Mesendoderm (in vitro differentiated cells): Measurements from ENCODE around the gene DDX11. TPM values are rescaled to one million over a fixed set of nuclear protein-coding genes. Genes with fewer than 3 reads are reported as not detected.
"Not testable (repeated sequence)": the region's sequence is repeated elsewhere in the genome, so short reads cannot be mapped to it uniquely, and the experiment has no call there.

Source experiments
- DNase-seq: peaks from one replicate; pipeline ENCODE4 v3.0.0; 2013
- H2AK5ac ChIP-seq: 2 replicates; pipeline ENCODE4 v1.6.1; 2013; ENCODE audit warnings: low read length, inconsistent platforms
- H2BK120ac ChIP-seq: 2 replicates; pipeline ENCODE4 v1.6.1; 2013; ENCODE audit warnings: low read depth, mild to moderate bottlenecking, low read length, moderate library complexity, mixed read lengths
- H2BK15ac ChIP-seq: replicated peaks from 2 replicates; pipeline ENCODE4 v1.6.1; 2013; ENCODE audit warnings: low read depth, mild to moderate bottlenecking, moderate library complexity
- H2BK5ac ChIP-seq: 2 replicates; pipeline ENCODE4 v1.6.1; 2013; ENCODE audit warnings: low read length, inconsistent platforms
- H3K18ac ChIP-seq: 2 replicates; pipeline ENCODE4 v1.6.1; 2013; ENCODE audit warnings: mild to moderate bottlenecking, low read length, mixed read lengths
- H3K23ac ChIP-seq: one replicate; pipeline ENCODE4 v1.6.1; 2013; ENCODE audit warnings: low read length
- H3K27ac ChIP-seq: 2 replicates; pipeline ENCODE4 v1.5.1; 2013; ENCODE audit warnings: low read depth, mild to moderate bottlenecking, inconsistent platforms, low read length, moderate library complexity
- H3K27me3 ChIP-seq: 2 replicates; pipeline ENCODE4 v1.6.1; 2013; ENCODE audit warnings: low read length, control low read depth, mild to moderate bottlenecking, inconsistent platforms; ENCODE audit not compliant: insufficient read depth, poor library complexity
- H3K36me3 ChIP-seq: 2 replicates; pipeline ENCODE4 v1.6.1; 2013; ENCODE audit warnings: low read length, inconsistent platforms; ENCODE audit not compliant: control insufficient read depth, insufficient read depth
- H3K4ac ChIP-seq: one replicate; pipeline ENCODE4 v1.6.1; 2013; ENCODE audit warnings: low read depth, mild to moderate bottlenecking, low read length, moderate library complexity
- H3K4me1 ChIP-seq: 2 replicates; pipeline ENCODE4 v1.6.1; 2013; ENCODE audit warnings: low read depth, low read length, inconsistent platforms; ENCODE audit not compliant: control insufficient read depth
- H3K4me2 ChIP-seq: 2 replicates; pipeline ENCODE4 v1.6.1; 2013; ENCODE audit warnings: low read length
- H3K4me3 ChIP-seq: 2 replicates; pipeline ENCODE4 v1.5.1; 2013; ENCODE audit warnings: mild to moderate bottlenecking, low read length
- H3K56ac ChIP-seq: one replicate; pipeline ENCODE4 v1.6.1; 2013; ENCODE audit warnings: low read length
- H3K79me1 ChIP-seq: 2 replicates; pipeline ENCODE4 v1.6.1; 2013; ENCODE audit warnings: low read length, inconsistent platforms
- H3K79me2 ChIP-seq: 2 replicates; pipeline ENCODE4 v1.6.1; 2013; ENCODE audit warnings: mild to moderate bottlenecking, low read length; ENCODE audit not compliant: control insufficient read depth, insufficient read depth
- H3K9ac ChIP-seq: 2 replicates; pipeline ENCODE4 v1.6.1; 2013; ENCODE audit warnings: low read length, inconsistent platforms
- H4K5ac ChIP-seq: one replicate; pipeline ENCODE4 v1.6.1; 2013; ENCODE audit warnings: low read length
- H4K8ac ChIP-seq: one replicate; pipeline ENCODE4 v1.6.1; 2013; ENCODE audit warnings: low read depth, mild to moderate bottlenecking, control low read depth, low read length, moderate library complexity
- WGBS: extraction: QIAGEN DNeasy Blood & Tissue Kit; methylation state at CpG from one replicate; pipeline ENCODE4 v1.1.7; 2013; ENCODE audit warnings: low lambda C conversion rate, missing lambda C conversion rate; ENCODE audit not compliant: insufficient coverage; ENCODE audit errors: extremely low coverage; 5-methylcytosine and 5-hydroxymethylcytosine counted together
- polyA plus RNA-seq, 2 experiments: library from polyadenylated mRNA; stranded (reverse); fragments of 200-250 nt; gene quantifications; one replicate each; pipeline ENCODE4 v1.2.3, GENCODE V29; 2013

Gene DDX11
- polyA plus RNA-seq (2013, experiment 1 of 2), result 34.5 TPM
- 34.8 TPM for polyA plus RNA-seq (2013, experiment 2 of 2)

DNA sequence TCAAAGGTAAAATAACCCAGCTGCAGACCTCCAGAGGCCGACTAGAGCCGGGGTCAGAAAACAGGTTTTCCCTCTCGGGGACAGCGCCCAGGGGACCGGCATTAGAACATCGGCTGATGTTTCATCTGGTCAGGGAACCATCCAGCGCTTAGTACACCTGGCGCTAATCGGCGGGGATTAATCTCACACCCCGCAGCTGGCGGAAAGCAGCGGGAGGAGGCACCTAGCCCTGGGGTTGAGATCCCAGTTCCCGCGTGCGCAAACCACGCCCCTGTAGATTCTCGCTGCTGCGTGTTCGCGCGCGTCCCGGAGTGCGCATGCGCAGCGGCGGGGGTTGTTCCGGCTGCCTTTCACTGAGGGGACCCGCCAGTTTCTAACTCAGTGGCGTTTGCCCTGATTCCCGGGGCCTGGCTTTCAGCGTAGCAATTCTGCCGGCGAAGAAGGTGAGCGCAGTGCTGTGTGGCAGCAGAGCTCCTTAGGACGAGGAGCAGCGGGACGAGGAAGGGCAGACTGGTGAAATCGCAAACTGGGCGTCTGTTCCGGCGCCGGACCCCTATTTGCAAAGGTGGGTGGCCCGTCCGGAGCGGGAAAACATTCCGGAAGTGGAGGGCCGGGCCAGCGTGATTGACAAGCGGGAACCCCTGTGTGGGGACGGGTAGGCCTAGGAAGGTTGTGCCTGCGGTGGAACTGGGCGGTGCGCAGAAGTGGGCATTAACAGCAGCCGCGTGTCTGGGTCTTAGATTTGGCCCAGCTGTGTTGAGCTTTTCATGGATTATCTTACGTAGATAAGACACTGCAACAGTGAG, at the start of gene DDX11:
Gene DDX11, plus strand, starts transcription at position 334 of the 806 bp plus-strand sequence. CDS start 4,534 bp downstream, outside the sequence.
- H3K9ac ChIP-seq, result peak within 1 kb of the TSS; percentile 95
- H3K18ac ChIP-seq, result peak within 1 kb of the TSS; percentile 77
- peaks cover 15% of the 10 kb centered on the region for H3K79me2 ChIP-seq
- H3K4me1 ChIP-seq, H3K23ac ChIP-seq, H3K79me1 ChIP-seq, H3K27me3 ChIP-seq, H4K8ac ChIP-seq, H2BK120ac ChIP-seq, H3K36me3 ChIP-seq, H2AK5ac ChIP-seq, H2BK15ac ChIP-seq, H4K5ac ChIP-seq: not testable (repeated sequence)
- no CpG with 5 or more reads among the region's 58 CpGs for WGBS
- H3K56ac ChIP-seq, result peak within 1 kb of the TSS; percentile 96
- peak; percentile 97 for DNase-seq
- H3K4ac ChIP-seq, result peak within 1 kb of the TSS; percentile 6
- peak within 1 kb of the TSS; percentile 88 for H3K4me3 ChIP-seq
- H3K4me2 ChIP-seq, result peak within 1 kb of the TSS; percentile 94
- H3K27ac ChIP-seq, result peak within 1 kb of the TSS; percentile 69
- peak within 1 kb of the TSS; percentile 80 for H2BK5ac ChIP-seq

DNA sequence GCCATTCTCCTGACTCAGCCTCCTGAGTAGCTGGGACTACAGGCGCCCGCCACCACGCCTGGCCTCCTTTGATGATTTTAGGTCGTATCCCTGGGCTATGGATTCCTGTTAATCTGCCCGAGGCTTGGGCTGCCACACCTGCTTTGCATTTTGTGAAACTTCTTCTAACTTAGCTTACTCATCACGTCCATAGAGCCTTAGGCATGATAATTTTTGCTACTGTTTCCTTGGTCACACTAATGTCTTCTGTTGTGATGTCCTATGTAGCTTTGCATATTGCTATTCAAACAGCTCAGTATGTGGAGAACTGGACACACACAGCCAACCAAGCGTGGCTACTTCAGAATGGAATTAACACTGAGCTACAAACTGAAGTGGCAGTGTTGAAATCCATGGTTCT, 47.5 kb upstream of the DDX11 start:
- Histone ChIP-seq H2BK15ac (no peak overlapping the region), H4K5ac (no peak overlapping the region), H3K27ac (peak overlapping the region; percentile 40), H2BK120ac (no peak overlapping the region), H4K8ac (no peak overlapping the region), H3K4ac (no peak overlapping the region), H2BK5ac (peak overlapping the region; percentile 87), H3K4me1 (peaks cover 3% of the 10 kb centered on the region), H3K56ac (peak overlapping the region; percentile 63), H2AK5ac (peak overlapping the region; percentile 94), H3K79me1 (no peaks in the 10 kb centered on the region), H3K36me3 (no peaks in the 10 kb centered on the region), H3K4me3 (no peak overlapping the region), H3K79me2 (no peaks in the 10 kb centered on the region), H3K18ac (no peak overlapping the region), H3K4me2 (no peak overlapping the region), H3K9ac (no peak overlapping the region), H3K27me3 (no peaks in the 10 kb centered on the region), H3K23ac (no peak overlapping the region)
- DNase-seq, result no peak
- no CpG with 5 or more reads among the region's 7 CpGs for WGBS

DNA sequence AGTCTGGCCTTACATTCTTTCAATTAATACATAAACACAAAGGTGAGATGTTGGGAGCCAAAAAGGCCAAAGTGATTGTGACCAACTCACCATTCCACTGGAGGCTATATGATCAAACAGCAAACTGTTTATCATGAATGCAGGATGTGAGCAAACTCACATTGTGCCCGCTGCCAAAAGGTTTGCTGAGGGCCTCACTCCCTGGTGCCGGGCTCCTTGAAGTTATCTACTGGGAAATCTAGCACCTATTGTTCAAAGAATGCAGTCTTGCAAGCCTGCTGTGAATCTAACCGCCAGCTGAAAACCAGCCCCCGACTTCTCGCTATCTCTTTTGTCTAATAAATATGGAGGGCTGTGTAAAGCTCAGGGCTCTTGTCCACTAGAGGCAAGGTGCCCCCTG, 46.7 kb upstream of the DDX11 start:
- H3K4ac ChIP-seq, H3K18ac ChIP-seq, H2BK120ac ChIP-seq, H3K9ac ChIP-seq, H2AK5ac ChIP-seq, H3K23ac ChIP-seq, H3K27me3 ChIP-seq, H3K79me1 ChIP-seq, H2BK5ac ChIP-seq, H3K36me3 ChIP-seq, H2BK15ac ChIP-seq, H3K56ac ChIP-seq, H3K4me1 ChIP-seq, H3K4me2 ChIP-seq, H3K27ac ChIP-seq, H3K4me3 ChIP-seq, H4K5ac ChIP-seq, H3K79me2 ChIP-seq, H4K8ac ChIP-seq: not testable (repeated sequence)
- DNase-seq, result peak; percentile 89
- WGBS, result no CpG with 5 or more reads among the region's 5 CpGs

DNA sequence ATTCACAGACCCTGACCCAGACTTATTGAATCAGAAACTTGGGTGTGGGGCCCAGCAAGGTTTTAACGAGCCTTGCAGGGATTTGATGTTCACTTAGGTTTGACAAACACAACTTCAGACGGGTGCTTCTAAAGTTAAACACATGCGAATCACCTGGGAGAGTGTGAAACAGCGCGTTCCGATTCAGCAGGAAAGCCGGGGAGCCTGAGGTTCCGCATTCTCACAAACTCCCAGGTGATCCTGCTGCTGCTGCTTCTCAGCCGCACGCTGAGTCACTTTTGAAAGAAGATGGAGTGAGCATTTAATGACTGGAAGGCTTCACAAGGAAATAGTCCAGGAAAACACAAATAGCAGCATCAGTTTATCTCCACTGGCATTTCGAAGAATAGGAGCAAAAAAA, 44.2 kb upstream of the DDX11 start:
- H3K4me1 ChIP-seq, result peaks cover 3% of the 10 kb centered on the region
- no peak overlapping the region for H3K4me2 ChIP-seq
- H2AK5ac ChIP-seq, result no peak overlapping the region
- no peak overlapping the region for H3K23ac ChIP-seq
- no peak overlapping the region for H3K9ac ChIP-seq
- H3K36me3 ChIP-seq, result no peaks in the 10 kb centered on the region
- H3K79me2 ChIP-seq, result no peaks in the 10 kb centered on the region
- H3K4me3 ChIP-seq, result no peak overlapping the region
- H2BK120ac ChIP-seq, result no peak overlapping the region
- no peaks in the 10 kb centered on the region for H3K27me3 ChIP-seq
- WGBS, result no CpG with 5 or more reads among the region's 11 CpGs
- H4K8ac ChIP-seq, result no peak overlapping the region
- no peak overlapping the region for H2BK15ac ChIP-seq
- no peak overlapping the region for H3K27ac ChIP-seq
- H3K79me1 ChIP-seq, result no peaks in the 10 kb centered on the region
- H4K5ac ChIP-seq, result no peak overlapping the region
- H3K4ac ChIP-seq, result no peak overlapping the region
- no peak overlapping the region for H3K18ac ChIP-seq
- peak overlapping the region; percentile 31 for H3K56ac ChIP-seq
- no peak overlapping the region for H2BK5ac ChIP-seq
- DNase-seq, result no peak

DNA sequence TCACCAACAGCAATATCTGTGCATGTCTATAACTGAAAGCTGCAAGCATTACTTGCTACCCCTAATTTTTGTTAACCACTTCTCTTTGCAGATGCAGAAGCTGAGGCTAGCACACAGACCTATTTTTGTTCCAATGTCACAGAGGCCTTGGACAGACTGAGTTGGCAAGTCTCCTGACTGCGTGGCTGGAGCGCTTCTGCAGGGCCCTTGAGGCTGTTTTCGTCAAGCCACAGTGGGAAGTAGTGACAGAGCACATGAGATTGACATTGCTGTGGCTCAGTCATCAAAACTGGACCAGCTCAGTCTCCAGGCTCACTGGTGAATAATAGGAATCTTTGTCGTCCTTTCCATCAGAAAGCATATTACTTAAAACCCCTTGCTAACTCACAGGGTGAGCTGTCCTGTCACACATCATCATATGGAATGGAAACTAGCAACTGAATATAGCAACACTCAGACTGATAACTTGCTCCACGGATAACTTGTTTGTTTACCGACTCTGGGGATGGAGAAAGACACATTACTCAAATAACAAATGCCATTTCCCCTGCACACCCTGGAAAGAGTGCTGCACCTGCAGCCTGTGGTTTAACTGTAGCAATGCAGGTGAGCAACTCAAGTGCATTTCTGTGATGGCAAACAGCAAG, 43.6 kb upstream of the DDX11 start:
- Histone ChIP-seq H2BK120ac (no peak overlapping the region), H2BK15ac (no peak overlapping the region), H3K79me2 (no peaks in the 10 kb centered on the region), H3K27me3 (no peaks in the 10 kb centered on the region), H3K4me3 (no peak overlapping the region), H3K56ac (no peak overlapping the region), H3K9ac (no peak overlapping the region), H2BK5ac (no peak overlapping the region), H3K4me1 (peaks cover 3% of the 10 kb centered on the region), H2AK5ac (no peak overlapping the region), H4K5ac (no peak overlapping the region), H3K79me1 (no peaks in the 10 kb centered on the region), H3K4me2 (no peak overlapping the region), H3K27ac (no peak overlapping the region), H3K18ac (no peak overlapping the region), H3K4ac (no peak overlapping the region), H3K36me3 (no peaks in the 10 kb centered on the region), H4K8ac (no peak overlapping the region), H3K23ac (no peak overlapping the region)
- no CpG with 5 or more reads among the region's 6 CpGs for WGBS
- DNase-seq, result no peak
